ENCODE results near the gene NEU4. TPM values are rescaled to one million over a fixed set of nuclear protein-coding genes. Genes with fewer than 3 reads are reported as not detected.

The NEU4 gene
- polyA plus RNA-seq, 1 donor, result 0.67 TPM

DNA sequence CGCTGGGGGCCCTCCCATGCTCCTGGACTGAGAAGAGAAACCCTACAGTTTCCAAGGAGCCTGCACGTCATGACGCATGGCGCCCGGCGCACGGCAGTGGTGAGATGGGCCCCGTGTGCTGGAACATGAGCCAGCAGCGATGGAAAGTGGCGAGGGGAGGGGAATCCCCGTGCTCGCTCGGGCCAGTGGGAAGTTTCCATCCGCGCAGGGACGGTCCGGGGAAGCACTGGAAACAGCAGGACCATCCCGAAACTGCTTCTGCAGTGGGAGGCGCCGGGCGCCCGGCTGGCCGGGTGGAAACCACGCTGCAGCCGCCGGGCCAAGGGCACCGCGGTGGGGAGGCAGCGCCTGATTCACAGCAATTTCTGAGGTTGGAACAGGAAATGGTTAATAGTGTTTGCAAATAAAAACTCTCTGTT is 54.6 kb downstream of the NEU4 start:
- Histone ChIP-seq H3K27me3 (ENCODE audit: control insufficient read depth, insufficient read depth, low read length) (peaks cover 62% of the 10 kb centered on the region), H3K36me3 (ENCODE audit: control insufficient read depth, insufficient read depth, low read length) (no peaks in the 10 kb centered on the region), H3K9me3 (ENCODE audit: control insufficient read depth, low read depth, low read length) (peaks cover 25% of the 10 kb centered on the region), H3K27ac (ENCODE audit: low read length) (no peak overlapping the region), H3K4me3 (ENCODE audit: low read length) (no peak overlapping the region), H3K4me1 (ENCODE audit: control insufficient read depth, insufficient read depth, low read length) (peaks cover 3% of the 10 kb centered on the region)
- DNase-seq, result no peak
- WGBS (ENCODE audit: insufficient coverage, low lambda C conversion rate), result no CpG with 5 or more reads among the region's 29 CpGs

GRCh38 chr2:241864168-241864849 is 55.3 kb downstream of the NEU4 start:
- H3K36me3 ChIP-seq (ENCODE audit: control insufficient read depth, insufficient read depth, low read length), result no peaks in the 10 kb centered on the region
- WGBS (ENCODE audit: insufficient coverage, low lambda C conversion rate), result no CpG with 5 or more reads among the region's 2 CpGs
- H3K27ac ChIP-seq (ENCODE audit: low read length), result no peak overlapping the region
- H3K4me1 ChIP-seq (ENCODE audit: control insufficient read depth, insufficient read depth, low read length), result peaks cover 3% of the 10 kb centered on the region
- H3K27me3 ChIP-seq (ENCODE audit: control insufficient read depth, insufficient read depth, low read length), result peaks cover 61% of the 10 kb centered on the region
- no peak overlapping the region for H3K4me3 ChIP-seq (ENCODE audit: low read length)
- peaks cover 24% of the 10 kb centered on the region for H3K9me3 ChIP-seq (ENCODE audit: control insufficient read depth, low read depth, low read length)
- no peak for DNase-seq

DNA sequence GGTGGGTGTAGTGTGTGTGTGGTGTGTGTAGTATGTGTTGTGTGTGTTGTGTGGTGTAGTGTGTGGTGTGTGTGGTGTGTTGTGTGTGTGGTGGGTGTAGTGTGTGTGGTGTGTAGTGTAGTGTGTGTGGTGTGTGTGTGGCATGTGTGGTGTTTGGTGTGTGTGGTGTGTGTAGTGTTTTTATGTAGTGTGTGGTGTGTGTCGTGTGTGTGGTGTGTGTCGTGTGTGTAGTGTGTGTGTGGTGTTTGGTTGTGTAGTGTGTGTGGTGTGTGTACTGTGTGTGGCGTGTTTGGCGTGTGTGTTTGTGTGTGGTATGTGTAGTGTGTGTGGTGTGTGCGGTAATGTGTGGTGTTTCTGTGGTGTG is 55.8 kb downstream of the NEU4 start:
- DNase-seq, result no peak
- Histone ChIP-seq H3K9me3 (ENCODE audit: control insufficient read depth, low read depth, low read length) (peaks cover 22% of the 10 kb centered on the region), H3K27me3 (ENCODE audit: control insufficient read depth, insufficient read depth, low read length) (peaks cover 60% of the 10 kb centered on the region), H3K27ac (ENCODE audit: low read length) (no peak overlapping the region), H3K4me3 (ENCODE audit: low read length) (no peak overlapping the region), H3K4me1 (ENCODE audit: control insufficient read depth, insufficient read depth, low read length) (no peaks in the 10 kb centered on the region), H3K36me3 (ENCODE audit: control insufficient read depth, insufficient read depth, low read length) (no peaks in the 10 kb centered on the region)
- no CpG with 5 or more reads among the region's 5 CpGs for WGBS (ENCODE audit: insufficient coverage, low lambda C conversion rate)

DNA sequence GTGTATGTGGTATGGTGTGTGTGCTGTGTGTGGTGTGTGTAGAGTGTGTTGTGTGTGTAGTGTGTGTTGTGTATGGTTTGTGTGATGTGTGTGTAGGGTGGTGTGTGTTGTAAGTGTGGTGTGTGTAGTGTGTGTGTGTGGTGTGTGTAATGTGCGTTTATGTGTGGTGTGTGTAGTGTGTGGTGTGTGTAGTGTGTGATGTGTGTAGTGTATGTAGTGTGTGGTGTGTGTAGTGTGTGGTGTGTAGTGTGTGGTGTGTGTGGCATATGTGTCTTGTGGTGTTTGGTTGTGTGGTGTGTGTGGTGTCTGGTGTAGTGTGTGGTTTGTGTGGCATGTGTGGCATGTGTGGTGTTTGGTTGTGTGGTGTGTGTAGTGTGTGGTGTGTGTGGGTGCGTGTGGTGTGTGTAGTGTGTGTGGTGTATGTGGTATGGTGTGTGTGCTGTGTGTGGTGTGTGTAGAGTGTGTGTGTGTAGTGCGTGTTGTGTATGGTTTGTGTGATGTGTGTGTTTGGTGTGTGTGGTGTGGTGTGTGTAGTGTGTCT is 56.5 kb downstream of the NEU4 start:
- Histone ChIP-seq H3K4me3 (ENCODE audit: low read length) (no peak overlapping the region), H3K27me3 (ENCODE audit: control insufficient read depth, insufficient read depth, low read length) (peaks cover 56% of the 10 kb centered on the region), H3K27ac (ENCODE audit: low read length) (no peak overlapping the region), H3K4me1 (ENCODE audit: control insufficient read depth, insufficient read depth, low read length) (no peaks in the 10 kb centered on the region), H3K36me3 (ENCODE audit: control insufficient read depth, insufficient read depth, low read length) (no peaks in the 10 kb centered on the region), H3K9me3 (ENCODE audit: control insufficient read depth, low read depth, low read length) (peaks cover 22% of the 10 kb centered on the region)
- WGBS (ENCODE audit: insufficient coverage, low lambda C conversion rate), result no CpG with 5 or more reads among the region's 3 CpGs
- no peak for DNase-seq

- WGBS (ENCODE audit: insufficient coverage, low lambda C conversion rate), result no CpG with 5 or more reads among the region's 31 CpGs
- Histone ChIP-seq H3K9me3 (ENCODE audit: control insufficient read depth, low read depth, low read length) (peaks cover 22% of the 10 kb centered on the region), H3K36me3 (ENCODE audit: control insufficient read depth, insufficient read depth, low read length) (no peaks in the 10 kb centered on the region), H3K4me1 (ENCODE audit: control insufficient read depth, insufficient read depth, low read length) (no peaks in the 10 kb centered on the region), H3K27ac (ENCODE audit: low read length) (no peak overlapping the region), H3K27me3 (ENCODE audit: control insufficient read depth, insufficient read depth, low read length) (peaks cover 54% of the 10 kb centered on the region), H3K4me3 (ENCODE audit: low read length) (no peak overlapping the region)
- DNase-seq, result no peak
Observed at GRCh38 chr2:241865957-241866789, 57.2 kb downstream of the NEU4 start.

Other genes starting within 250 kb of the NEU4 start
- 35.7 TPM for gene THAP4, start 172.0 kb upstream of the NEU4 start, polyA plus RNA-seq
- gene ATG4B, start 171.5 kb upstream of the NEU4 start, polyA plus RNA-seq, result 79.8 TPM
- 25.5 TPM for gene DTYMK, start 122.4 kb upstream of the NEU4 start, polyA plus RNA-seq
- gene ING5, start 107.2 kb upstream of the NEU4 start, polyA plus RNA-seq, result 44.2 TPM
- 47.1 TPM for gene D2HGDH, start 74.6 kb upstream of the NEU4 start, polyA plus RNA-seq
- 0.31 TPM for gene GAL3ST2, start 32.4 kb upstream of the NEU4 start, polyA plus RNA-seq
- gene PDCD1, start 49.7 kb downstream of the NEU4 start, polyA plus RNA-seq, result 0.31 TPM
- gene RTP5, start 60.5 kb downstream of the NEU4 start, polyA plus RNA-seq, result 0.07 TPM